Measurements from ENCODE around the gene RPP25L.

GRCh38 chr9:34601937-34602573, 9.8 kb downstream of the RPP25L start:
- TF ChIP-seq CTCF (IDR thresholded peaks at IDR 0.05), result no peak
- no peak for TF ChIP-seq POLR2A (IDR thresholded peaks at IDR 0.05)
